NCI-H69 (cell line): ENCODE measurements around the gene IVNS1ABP.
"Not testable (repeated sequence)": the region's sequence is repeated elsewhere in the genome, so short reads cannot be mapped to it uniquely, and the experiment has no call there.

Source experiments
- DNase-seq: peaks from one replicate; lab custom pipeline; 2025; lab: John Stamatoyannopoulos, UW

IVNS1ABP gene

DNA sequence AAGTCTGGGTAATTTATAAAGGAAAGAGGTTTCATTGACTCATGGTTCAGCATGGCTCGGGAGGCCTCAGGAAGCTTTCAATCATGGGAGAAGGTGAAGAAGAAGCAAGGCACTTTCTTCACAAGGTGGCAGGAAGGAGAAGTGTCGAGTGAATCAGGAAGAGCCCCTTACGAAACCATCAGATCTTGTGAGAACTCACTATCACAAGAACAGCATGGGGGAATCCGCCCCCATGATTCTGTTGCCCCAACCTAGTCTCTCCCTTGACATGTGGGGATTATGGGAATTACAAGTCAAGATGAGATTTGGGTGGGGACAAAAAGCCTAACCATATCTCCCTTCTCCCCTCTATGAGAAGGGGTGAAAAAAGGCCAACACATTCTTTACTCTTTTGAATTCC is 11.2 kb upstream of the IVNS1ABP start:
- DNase-seq: no peak

DNA sequence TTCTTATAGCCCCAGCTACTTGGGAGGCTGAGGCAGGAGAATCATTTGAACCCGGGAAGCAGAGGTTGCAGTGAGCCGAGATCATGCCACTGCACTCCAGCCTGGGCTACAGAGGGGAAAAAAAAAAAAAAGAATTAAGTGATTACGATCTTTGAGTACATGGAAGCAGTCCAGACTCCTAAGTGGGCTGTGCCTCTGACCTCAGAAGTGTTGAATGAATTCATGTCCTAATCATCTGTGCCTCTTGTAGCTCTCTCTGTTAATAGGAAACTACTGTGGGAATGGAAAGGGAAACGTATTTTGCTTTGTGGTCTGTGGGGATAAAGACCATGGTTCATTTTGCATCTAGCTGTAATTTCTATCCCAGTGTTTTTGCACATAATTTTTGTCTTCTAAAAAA is 8.4 kb upstream of the IVNS1ABP start:
- DNase-seq: no peak

DNA sequence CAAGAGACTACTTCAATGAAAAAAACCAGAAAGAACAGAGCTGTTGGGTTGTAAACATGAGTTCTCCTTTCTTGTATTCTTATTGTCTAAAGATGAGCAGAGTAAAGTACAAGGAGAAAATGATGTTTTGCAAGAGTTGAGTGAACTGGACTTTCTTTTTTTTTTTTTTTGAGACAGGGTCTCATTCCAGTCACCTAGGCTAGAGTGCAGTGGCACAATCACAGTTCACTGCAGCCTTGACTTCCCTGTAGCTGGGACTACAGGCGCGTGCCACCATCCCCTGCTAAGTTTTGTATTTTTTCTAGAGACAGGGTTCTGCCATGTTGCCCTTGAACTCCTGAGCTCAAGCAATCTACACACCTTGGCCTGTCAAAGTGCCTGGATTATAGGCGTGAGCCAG is 7.1 kb upstream of the IVNS1ABP start:
- no peak for DNase-seq

DNA sequence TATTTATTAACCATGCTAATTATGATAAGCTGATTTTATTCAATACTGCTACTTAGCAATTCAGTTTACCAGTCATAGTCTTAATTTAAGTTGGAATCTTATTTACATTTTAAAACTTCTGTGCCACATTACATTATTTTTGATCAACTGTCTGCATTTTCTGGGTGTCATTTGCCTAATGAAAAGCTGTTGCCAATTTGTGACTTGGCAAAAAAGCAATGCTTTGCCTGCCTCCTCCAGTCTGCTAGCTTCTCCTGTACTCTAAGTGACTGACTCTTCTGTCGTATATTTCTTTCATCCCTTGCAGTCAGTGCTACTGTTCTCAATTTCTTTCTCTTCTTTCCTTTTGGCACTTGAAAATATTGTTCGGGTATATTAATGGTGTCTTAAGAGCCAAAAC is 5.6 kb upstream of the IVNS1ABP start:
- no peak for DNase-seq

- DNase-seq: not testable (repeated sequence)
Measured at GRCh38 chr1:185321653-185322221, 4.7 kb upstream of the IVNS1ABP start.

GRCh38 chr1:185321104-185321503 is 4.1 kb upstream of the IVNS1ABP start:
- DNase-seq: not testable (repeated sequence)

DNA sequence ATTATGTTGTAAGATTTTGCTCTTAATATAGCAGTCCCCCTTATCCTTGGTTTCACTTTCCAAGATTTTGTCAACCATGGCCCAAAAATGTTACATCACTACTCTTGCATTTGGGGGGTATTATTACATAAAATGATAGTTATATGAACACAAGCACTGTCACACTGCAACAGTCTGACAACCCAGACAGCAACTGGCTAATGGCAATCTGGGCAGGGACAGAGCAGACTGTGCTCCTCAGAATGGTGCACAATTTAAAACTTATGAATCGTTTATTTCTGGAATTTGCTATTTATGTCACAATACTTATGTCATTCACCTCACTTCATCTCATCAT is 2.1 kb upstream of the IVNS1ABP start:
- DNase-seq: no peak

- DNase-seq: peak; percentile 8
Measured at GRCh38 chr1:185318431-185319138, 1.5 kb upstream of the IVNS1ABP start.

DNA sequence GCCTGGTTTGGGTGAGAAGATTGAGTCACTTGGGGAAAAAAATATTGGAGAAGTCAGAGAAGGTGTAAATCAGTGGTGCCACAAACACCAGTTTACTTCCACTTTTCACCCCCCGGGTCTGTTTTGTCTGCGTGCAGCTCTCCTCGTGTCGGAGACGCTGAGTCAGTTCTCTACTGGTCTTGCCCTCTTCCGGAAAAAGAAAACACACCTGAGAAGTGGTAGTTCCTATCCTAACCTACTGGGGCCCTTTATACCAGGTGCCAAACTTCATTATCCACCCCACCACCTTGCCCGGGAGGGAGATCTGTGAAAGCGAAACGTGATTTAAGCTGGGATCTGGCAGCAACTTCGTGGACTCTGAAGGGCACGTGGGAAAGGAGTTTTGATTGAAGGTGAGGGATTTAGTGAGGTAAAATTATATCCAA is 855 bp upstream of the IVNS1ABP start:
- peak; percentile 81 for DNase-seq

- peak; percentile 96 for DNase-seq
Measured at GRCh38 chr1:185316163-185317033, 645 bp downstream of the IVNS1ABP start.

- DNase-seq: peak; percentile 70
Measured at GRCh38 chr1:185315445-185316071, 1.5 kb downstream of the IVNS1ABP start.

DNA sequence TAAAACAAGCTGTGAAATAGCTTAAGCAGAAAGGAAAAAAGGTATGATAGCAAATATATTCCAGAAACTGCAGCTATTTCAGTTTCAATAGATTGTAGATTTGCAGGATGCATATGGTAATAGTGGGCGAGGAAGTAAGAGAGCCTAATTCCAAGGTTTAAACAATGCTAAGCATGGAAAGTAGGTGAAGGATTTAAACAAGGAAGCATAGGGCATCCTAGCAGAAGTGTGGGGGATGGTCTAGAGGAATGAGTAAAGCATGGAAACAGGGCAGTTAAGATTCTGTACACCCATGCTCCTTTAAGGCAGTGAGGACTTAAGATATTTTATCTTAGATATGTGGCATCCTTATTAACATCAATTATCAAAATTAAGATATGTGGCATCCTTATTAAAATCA is 2.6 kb downstream of the IVNS1ABP start:
- DNase-seq: peak; percentile 31

- DNase-seq: no peak
Measured at GRCh38 chr1:185312361-185313138, 4.5 kb downstream of the IVNS1ABP start.

DNA sequence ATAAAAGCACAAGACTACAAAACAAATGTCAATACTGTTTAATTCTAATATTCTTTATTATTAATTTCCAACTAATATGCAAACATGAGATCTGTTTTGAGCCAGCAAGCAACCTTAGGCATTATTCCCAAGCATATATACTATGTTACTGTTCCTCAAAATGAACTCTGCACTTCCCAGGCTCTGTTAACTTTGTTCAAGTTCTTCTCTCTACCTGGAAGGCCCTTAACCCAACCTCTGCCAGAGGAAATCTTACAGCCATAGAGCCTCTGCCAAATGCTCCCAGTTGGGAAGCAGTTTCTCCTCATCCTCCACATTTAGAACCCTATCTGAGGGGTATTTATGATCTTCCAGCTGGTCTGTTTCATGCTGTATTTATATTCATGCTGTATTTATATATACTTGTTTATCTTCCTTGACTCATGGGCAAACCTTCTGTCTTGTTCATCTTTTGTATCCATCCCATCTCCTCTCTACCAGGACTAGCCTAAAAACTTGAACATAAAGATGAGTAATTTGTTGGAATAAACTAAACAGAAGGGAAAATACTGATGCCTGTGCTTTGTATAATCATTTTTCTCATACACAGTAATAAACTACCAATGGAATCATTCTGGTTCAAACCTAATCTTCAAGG is 5.3 kb downstream of the IVNS1ABP start:
- DNase-seq: peak; percentile 12

- DNase-seq: peak; percentile 14
Measured at GRCh38 chr1:185309566-185309965, 7.5 kb downstream of the IVNS1ABP start.

DNA sequence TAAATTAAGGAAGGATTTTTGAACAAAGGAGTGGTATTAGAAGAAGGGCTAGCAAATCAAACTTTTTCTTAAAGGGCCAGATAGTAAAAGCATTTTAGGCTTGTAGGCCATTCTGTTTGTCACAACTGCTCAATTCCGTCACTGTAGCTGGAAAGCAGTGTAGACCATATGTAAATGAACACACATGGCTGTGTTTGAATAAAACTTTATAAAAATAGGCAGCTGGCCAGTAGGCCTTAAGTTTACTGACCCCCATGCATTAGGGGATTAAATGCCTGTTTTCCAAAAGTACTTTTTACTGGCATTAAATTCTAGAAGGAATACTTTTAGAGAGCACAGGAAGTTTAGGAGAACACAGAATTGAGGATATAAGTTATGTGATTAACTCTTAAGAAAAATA is 8.9 kb downstream of the IVNS1ABP start:
- no peak for DNase-seq

DNA sequence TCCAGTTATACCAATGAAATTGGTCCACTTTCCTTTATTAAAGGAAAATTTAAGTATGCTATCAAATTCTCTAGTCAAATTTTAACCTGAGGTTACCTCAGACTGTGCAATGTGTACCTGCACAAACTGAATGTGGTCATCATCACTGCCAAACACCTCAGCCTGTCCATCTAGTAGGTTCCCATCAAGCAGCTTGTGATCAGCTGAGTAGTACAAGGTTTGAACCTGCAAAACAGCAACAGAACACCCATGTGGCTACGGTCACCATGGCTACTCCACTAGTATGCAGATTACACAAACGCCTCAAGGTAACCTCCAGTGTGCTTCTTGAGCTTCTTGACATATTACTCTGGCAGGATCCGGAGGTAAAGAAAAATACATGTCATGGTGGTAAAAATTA is 11.6 kb downstream of the IVNS1ABP start:
- DNase-seq: no peak

GRCh38 chr1:185300152-185300551 is 16.9 kb downstream of the IVNS1ABP start:
- peak; percentile 21 for DNase-seq

GRCh38 chr1:185297982-185298381 is 19.1 kb downstream of the IVNS1ABP start:
- DNase-seq: no peak

DNA sequence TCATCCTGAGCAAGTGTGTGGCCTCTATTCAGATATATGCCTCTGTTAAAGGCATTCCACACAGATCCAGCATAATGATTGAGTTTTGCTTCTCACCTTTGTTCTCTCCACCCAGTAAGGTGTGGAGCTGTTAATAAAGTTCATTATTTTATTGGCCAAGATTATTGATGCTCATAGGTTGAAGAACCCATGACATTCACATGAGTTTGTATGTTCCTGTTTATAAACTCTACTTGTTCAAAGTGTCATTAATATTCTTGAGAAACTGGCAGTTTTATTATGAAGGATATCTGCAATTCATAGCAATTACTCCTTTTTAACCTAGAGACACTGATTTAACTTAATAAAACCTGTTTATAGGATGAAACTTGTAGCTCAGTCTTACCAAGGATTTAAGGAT is 22.0 kb downstream of the IVNS1ABP start:
- no peak for DNase-seq

DNA sequence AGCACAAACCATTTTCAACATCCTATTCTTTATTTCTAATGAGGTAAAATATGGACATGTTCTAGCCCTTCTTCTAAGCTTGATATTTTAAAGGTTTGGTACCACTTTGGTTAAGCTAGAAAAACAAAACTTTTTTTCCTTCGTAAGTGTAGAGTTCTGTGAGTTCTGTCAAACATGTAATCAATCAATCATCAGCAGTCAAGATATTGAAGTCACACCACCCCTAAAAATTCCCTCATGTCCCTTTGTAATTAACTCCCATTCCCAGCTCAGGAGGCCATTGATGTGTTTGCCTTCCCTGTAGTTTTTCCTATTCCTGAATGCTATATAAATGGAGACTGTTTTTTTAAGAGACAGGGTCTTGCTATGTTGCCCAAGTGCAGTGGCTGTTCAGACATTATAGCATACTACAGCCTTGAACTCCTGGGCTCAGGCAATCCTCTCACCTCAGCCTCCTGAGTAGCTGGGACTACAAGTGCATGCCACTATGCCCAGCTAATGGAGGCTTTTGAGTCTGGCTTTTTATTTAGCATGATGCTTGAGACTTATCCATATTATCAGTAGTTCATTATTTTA is 23.0 kb downstream of the IVNS1ABP start:
- no peak for DNase-seq
